ENCODE data around the gene SIRT3. TPM values are rescaled to one million over a fixed set of nuclear protein-coding genes. Genes with fewer than 3 reads are reported as not detected.

The SIRT3 gene
- total and polyA plus RNA-seq, 2 of the 4 experiments (the other 2 are of a cell fraction): 5.4 to 18.6 TPM

- H3K79me1 ChIP-seq (ENCODE audit: low read depth in 1 of 2, low read length in 2 of 2): peaks cover 30 to 66% of the 10 kb centered on the region in 2 experiments
- ATAC-seq (ENCODE audit: low read depth) (no peak), DNase-seq (no peak)
- H4K20me1 ChIP-seq (ENCODE audit: insufficient read depth, low read length): peaks cover 56% of the 10 kb centered on the region
- H2BK5ac ChIP-seq (ENCODE audit: low read depth, low read length, poor library complexity, severe bottlenecking): no peak overlapping the region
- ChIA-PET CTCF (no interaction called here), POLR2A (ENCODE audit: unreplicated experiment) (no interaction called here)
- peaks cover 19% of the 10 kb centered on the region for H3K9me1 ChIP-seq (ENCODE audit: insufficient read depth, low read length)
- no peak overlapping the region for H3K14ac ChIP-seq (replicated peaks; ENCODE audit: low read depth, low read length)
- no peaks in the 10 kb centered on the region for H3K9me3 ChIP-seq (ENCODE audit: control insufficient read depth, insufficient read depth, low read length)
- intact Hi-C loops (cut with micrococcal nuclease) (no loop called here), dilution Hi-C loops (cut with HindIII; ENCODE audit: low sequenced_read_pairs, unreplicated experiment) (no loop called here), in situ Hi-C loops (cut with MboI; ENCODE audit: low sequenced_read_pairs) (no loop called here)
- no peak overlapping the region for H2AK5ac ChIP-seq (ENCODE audit: low read depth, low read length)
- no peak overlapping the region for H2BK120ac ChIP-seq (ENCODE audit: low read depth, low read length)
- no peak overlapping the region for H2AK9ac ChIP-seq (replicated peaks; ENCODE audit: low read depth, low read length, poor library complexity)
- peaks cover 23% of the 10 kb centered on the region for H3K4me1 ChIP-seq (ENCODE audit: control insufficient read depth, insufficient read depth, low read length)
- no peak overlapping the region for H3K56ac ChIP-seq (ENCODE audit: extremely low read depth, insufficient read depth, low read length)
- WGBS, 2 experiments (ENCODE audit: extremely low coverage in 2 of 2, insufficient read length in 1 of 2): 90% methylated on average over 3 of the region's 4 CpGs; no CpG with 5 or more reads in 1 of the 2 experiments
- no peak overlapping the region for H3K23ac ChIP-seq (ENCODE audit: low read depth, low read length)
- H2BK15ac ChIP-seq (ENCODE audit: low read depth, low read length): no peak overlapping the region
- no peak overlapping the region for H3K4me3 ChIP-seq (ENCODE audit: insufficient read depth, low read depth, low read length)
- BruUV-seq (replicated peaks): no TSS peak
- no peak overlapping the region for H3K4ac ChIP-seq (ENCODE audit: low read depth, low read length)
- no peak overlapping the region for H2AFZ ChIP-seq (replicated peaks; ENCODE audit: low read length, poor library complexity)
- H3K36me3 ChIP-seq (ENCODE audit: control insufficient read depth, insufficient read depth, low read length): peaks cover 64% of the 10 kb centered on the region
- H4K5ac ChIP-seq (ENCODE audit: low read depth, low read length): no peak overlapping the region
- TF ChIP-seq FOS (IDR thresholded peaks at IDR 0.05; ENCODE audit: low read depth, low read length) (no peak), SMC3 (IDR thresholded peaks at IDR 0.05; ENCODE audit: low read depth, low read length) (no peak), MAFK (IDR thresholded peaks at IDR 0.05; ENCODE audit: low read depth, low read length) (no peak), MXI1 (IDR thresholded peaks at IDR 0.05; ENCODE audit: borderline replicate concordance, low read depth, low read length) (no peak), BHLHE40 (IDR thresholded peaks at IDR 0.05; ENCODE audit: low read depth, low read length) (no peak)
- H4K91ac ChIP-seq (ENCODE audit: insufficient read depth, low read depth, low read length): no peak overlapping the region
- no peak overlapping the region for H3K9ac ChIP-seq (ENCODE audit: low read depth, low read length)
- no peak overlapping the region for H3K4me2 ChIP-seq (ENCODE audit: low read depth, low read length)
- H3K27me3 ChIP-seq (ENCODE audit: control insufficient read depth, insufficient read depth, low read length): no peaks in the 10 kb centered on the region
- H4K8ac ChIP-seq (ENCODE audit: low read depth in 2 of 2, low read length in 2 of 2): no peak overlapping the region
- no peak overlapping the region for H3K27ac ChIP-seq (ENCODE audit: insufficient read depth, low read length)
- H2BK20ac ChIP-seq (ENCODE audit: low read depth, low read length): no peak overlapping the region
- H3K18ac ChIP-seq (ENCODE audit: low read depth, low read length): no peak overlapping the region
These were observed 23.0 kb downstream of the SIRT3 start for GRCh38 chr11:213111-213510.

Data from IMR-90 (cell line).